Hepatic stellate cell (primary cell): ENCODE data around the gene BUD13.

Source experiments
- DNase-seq: peaks from one replicate; pipeline ENCODE4 v3.0.0; 2011; ENCODE audit warnings: low spot score

BUD13 gene

GRCh38 chr11:116716621-116717020, 56.2 kb downstream of the BUD13 start:
- DNase-seq, result no peak

DNA sequence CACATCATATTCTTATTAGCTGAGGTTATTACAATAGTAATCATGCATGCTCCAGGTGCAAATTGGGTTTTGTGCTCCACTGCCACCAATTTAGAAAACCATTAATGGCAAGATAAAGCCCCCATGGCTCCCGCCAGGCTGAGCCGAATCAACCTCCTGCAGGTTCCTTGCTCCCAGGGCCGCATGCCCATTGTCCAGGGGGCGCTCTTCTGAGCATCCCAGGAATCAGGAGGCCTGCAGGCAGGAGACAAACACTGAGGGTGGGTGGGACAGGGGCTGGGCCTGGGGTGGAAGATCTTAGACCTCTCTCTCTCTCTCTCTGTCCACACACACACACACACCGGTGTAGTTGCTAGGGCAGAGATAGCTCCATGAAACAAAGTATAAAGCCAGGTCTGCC, 57.4 kb downstream of the BUD13 start:
- DNase-seq, result no peak

GRCh38 chr11:116714902-116715301, 57.9 kb downstream of the BUD13 start:
- no peak for DNase-seq

DNA sequence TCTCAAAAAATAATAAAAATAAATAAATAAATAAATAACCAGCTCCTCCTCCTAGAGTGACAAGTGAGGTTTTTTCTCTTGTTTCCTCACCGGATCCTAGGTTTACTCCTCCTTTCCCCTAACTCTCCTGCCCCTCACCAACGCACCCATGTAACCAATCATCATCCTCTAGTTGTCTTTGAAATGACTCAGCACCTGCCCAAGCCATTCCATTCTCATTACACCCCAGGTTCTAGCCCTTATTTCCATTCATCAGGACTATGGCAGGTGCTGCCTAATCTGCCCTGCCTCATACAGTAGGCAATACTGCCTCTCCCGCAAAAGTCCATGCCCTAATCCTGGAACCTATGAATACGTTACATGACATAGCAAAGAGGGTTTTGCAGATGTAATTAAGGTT, 60.4 kb downstream of the BUD13 start:
- DNase-seq, result no peak

DNA sequence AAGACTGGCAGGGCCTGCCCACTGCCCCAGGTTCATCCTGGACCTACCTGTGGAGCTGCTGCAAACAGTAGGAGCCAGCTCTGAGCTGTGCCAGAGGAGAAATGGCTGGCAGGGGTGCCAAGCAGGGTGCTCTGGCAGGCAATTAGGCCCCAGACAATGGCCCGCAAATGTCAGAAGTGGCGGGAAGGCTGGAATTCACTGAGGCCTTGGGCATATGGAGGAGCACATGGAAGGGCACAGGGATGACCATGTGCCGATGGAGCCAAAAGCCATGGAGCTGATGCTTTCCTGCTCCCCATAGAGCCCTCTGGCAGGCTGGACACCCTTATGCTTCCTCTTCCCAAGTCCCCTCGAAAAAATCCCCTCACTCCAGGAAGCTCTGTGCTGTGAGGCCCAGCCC, 62.0 kb downstream of the BUD13 start:
- no peak for DNase-seq

DNA sequence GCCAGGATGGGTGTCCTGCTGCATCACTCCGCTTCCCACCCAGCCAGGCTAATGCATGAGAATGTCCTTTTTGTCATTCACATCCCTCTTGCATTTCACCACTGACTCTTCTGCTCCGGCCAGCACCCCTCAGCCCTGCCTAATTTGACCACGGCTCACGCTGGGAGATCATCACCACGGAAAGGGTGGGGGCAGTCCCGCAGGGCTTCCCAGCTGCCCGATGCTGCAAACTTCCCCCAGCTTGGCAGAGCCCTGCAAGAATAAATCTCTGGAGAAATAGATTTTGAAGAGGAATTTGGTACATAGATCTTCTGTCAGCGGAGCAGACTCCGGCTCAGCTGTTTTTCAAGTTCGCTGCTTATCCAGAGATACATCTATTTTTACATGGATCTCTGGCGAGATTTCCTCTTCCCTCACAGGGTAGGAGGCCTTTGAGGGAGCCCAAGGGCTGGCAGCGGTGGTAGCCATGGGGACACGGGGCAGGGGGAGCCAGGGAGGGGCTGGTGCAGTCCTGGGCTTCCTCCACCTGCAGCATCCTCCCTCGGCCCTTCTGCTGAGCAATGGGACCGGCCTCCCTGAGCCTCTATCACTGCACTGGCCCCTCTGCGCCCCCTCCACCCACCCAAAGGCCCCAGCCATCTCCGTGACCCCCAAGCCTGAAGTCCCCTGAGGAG, 62.6 kb downstream of the BUD13 start:
- DNase-seq, result no peak

GRCh38 chr11:116707746-116708145, 65.0 kb downstream of the BUD13 start:
- no peak for DNase-seq

DNA sequence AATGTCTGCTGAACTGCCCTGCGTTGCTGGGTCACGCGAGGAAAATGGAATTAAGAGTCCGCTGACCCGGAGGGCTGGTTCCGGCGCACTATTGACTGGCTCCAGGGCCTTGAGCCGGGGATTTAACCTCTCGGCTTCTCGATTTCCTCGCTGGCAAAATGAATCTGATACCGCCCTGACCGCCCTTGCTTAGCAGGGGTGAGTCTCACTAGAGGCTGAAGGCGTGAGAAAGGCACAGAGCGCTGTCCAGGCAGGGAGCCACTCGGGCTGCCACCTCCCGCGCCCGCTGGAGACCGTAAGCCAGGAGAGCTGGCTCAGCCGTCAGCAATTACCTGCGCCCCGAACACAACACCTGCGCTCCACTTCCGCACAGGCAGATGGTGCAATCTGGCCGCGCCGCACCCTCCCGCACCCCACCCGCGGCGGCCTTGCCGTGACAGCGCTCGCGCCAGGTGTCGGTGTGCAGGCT, 65.6 kb downstream of the BUD13 start:
- no peak for DNase-seq

DNA sequence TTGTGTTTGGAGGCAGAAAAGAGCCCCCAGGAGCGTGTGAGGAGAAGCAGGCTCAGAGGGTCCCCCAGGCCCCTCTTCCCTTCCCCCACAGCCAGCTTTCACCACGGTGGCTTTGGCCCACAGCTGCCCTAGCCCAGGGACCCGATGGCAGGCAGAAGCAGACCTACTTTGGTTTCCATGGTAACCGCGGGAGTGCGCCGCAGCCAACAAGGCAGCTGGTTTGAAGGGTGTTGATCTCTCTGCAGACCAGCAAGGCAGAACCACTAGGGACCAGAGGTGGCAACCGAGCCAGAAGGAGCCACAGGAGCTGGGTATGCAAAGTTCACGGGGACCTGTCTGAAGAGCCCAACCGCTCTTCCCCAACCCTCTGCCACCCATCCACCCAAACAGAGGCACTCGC, 69.4 kb downstream of the BUD13 start:
- no peak for DNase-seq

DNA sequence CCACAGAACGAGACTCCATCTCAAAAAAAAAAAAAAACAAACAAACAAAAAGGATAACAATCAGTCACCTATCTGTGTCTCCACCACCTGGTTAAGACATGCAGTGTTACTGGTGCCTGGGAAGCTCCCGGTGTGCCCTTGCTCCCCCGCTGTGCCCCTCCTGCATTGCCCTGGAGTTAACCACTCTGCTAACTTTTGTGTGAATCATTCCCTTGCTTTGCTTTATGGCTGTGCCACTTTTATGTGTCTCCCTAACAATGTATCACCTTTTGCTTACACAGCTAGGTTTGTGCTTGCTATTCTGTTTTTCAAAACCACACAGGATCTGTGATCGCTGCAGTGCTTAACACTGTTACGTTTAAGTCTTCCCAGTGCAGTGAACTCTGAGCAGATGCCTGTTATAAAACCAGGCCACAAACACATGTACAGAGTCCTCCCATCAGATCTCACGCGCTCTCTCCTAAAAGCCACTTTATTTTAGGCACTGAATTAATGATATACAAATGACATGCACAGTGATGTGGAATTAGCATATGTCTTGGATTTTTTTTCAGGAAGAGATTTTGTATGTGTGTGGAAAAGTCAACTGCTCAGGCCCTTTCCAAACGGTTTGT, 69.9 kb downstream of the BUD13 start:
- DNase-seq, result no peak

GRCh38 chr11:116701876-116702275, 70.9 kb downstream of the BUD13 start:
- DNase-seq, result no peak

DNA sequence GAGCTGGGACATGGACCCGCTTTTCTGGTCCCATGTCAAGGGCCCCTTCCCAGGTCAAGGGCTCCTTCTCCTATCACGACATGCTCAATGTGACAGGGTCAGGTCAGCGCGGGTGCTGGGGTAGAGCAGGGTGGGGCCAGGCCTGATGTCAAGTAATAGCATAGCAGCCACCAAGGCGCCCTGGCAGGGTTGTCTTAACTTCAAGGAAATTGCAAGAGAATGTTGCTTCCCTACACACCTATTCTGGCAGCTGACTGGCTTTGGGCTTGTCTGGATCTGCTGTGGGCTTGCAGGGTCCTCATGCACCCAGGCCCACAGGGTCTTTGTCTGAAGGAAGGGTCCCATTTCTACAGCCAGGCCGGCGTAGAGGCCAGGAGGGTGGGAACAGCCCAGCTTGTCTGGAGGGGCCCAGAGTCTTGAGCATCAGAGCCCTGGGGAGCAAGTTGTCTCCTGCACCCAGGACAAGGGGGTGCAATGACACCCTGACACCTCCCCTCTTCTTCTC, 71.4 kb downstream of the BUD13 start:
- DNase-seq, result no peak

- no peak for DNase-seq
Measured at GRCh38 chr11:116700586-116701220, 72.1 kb downstream of the BUD13 start.
